NOMO-1 (cell line): Measurements from ENCODE around the gene VCL.
A peak's percentile ranks its signal among the peaks of the same experiment; 100 is the strongest.

Experiments used
- DNase-seq, 2 experiments: peaks; one replicate each; lab custom pipeline; 2025; ENCODE audit not compliant: unreplicated experiment in 2 of 2; lab: John Stamatoyannopoulos, UW

The VCL gene

DNA sequence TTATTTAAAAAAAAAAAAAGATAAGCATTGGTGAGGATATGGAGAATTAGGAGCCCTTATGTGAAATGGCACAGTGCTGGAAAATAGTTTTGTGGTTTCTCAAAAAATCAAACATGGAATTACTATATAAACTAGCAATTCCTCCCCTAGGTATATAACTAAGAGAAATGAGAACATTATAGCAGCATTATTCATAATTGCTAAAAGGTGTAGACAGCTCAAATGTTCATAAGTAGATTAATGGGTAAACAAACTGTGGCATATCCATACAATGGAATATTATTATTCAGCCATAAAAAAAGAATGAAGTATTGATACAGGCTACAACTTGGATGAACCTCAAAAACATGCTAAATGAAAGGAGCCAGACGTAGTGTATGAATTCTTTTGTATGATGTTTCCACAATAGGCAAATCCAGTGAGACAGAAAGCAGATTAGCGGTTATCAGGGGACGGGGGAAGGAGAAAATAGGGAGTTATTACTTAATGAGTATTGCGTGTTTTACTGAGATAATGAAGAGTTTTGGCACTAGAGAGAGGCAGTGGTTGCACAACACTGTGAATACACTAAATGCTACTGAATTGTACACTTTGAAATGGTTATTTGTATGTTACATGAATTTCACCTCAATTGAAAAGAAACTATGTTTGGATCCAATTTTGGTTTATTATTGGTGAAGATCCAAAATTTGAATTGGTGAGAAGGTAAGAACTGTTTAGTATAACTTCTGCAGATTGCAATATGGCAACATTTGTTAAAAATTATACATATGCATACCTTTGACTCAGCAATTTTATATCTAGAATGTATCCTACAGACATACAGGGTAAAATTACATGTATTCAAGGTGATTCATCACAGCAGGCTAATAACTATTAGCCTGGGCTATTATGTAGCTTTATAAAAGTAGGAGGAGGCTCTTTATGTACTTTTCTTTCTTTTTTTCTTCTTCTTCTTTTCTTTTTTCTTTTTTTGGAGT is 69.7 kb downstream of the VCL start:
- DNase-seq, result no peak

DNA sequence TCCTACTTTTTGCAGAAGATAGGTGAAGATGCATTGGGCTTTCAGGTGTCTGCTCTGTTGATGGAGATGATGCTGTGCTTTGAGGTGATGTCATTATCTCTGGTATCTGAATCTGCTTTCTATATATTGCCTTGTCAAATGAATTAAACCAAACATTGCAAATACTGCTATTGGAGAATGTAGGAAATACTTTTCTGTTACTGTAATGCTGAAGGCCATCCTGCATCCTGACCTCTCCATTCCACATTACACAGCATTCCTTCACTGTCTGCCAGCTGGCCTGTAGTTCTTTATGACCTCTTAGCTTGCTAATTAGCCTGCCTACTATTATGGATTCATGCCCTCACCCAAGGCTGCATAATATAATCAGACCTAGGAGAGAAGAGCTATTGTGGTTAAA is 73.2 kb downstream of the VCL start:
- DNase-seq, result no peak

- DNase-seq, result no peak
Measured at GRCh38 chr10:74072503-74072902, 74.6 kb downstream of the VCL start.

- DNase-seq, result no peak
Measured at GRCh38 chr10:74075906-74076305, 78.0 kb downstream of the VCL start.

- DNase-seq, result no peak
Measured at GRCh38 chr10:74076961-74077360, 79.0 kb downstream of the VCL start.

DNA sequence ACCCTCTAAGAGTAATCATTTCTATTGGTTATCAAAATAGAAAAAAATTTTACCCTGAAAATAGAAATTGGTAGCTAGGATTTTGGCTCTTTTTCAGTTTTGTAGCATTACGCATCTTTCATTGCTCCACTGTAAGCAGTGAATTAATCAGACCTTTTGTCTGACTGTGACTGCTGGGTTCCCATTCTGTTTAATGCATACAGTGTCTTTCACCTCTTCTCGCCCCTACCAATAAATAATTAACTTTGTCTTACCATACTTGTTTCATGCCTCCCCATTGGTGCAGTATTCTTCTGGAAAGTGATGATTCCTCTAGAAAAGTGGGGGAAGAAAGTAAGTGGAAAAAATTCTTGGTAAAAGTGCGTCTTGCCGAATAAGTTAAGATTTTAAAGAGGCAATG is 79.5 kb downstream of the VCL start:
- DNase-seq, result no peak

DNA sequence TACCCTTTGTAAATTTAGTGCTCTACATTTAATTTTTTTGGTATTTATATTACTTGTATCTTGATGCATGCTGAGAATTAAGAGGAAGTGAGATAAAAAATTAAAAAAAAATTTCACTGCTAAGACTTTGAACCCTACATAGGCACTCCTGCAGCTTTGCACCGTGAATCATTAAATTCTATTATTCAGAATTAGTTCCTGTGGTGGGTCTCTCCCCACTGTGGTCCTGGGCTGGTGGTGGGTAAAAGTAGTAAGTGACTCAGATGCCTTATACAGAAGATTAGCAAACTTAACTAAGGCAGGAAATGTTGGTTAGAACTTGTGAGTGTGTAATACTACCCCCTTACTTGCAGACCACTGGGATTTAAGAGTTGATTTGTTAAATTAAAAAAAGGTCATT is 80.1 kb downstream of the VCL start:
- peak; percentile 58 to 66 for DNase-seq

GRCh38 chr10:74079028-74079935 is 81.4 kb downstream of the VCL start:
- no peak for DNase-seq

DNA sequence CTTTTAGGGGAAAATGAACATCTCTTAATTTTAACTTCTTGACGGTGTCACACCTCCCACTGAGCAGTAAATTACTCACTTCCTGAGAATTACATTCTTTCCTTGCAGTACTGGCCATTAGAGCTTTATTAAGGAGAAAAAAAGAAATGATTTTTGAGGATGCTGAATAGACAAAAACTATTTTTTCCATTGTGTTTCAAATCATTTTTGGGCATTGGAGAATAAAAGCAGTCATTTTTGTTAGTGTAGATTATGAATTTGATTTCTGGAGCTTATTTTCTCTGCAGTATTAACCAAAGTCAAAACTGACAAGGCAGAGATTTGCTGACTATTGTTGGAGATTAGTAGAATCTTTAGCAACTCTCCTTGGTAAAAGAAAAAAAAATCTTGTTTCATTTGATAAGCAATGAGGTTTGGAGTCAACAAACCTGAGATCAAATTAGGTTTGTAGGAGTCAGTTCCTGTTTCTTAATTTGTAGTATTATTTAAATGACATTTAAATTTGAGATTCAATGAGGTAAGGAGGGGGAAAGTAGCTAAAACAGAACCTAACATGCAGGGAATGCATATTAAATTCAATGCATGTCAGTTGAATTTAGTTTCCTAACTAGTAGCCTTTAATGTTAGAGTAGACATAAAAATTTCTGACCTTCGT is 82.1 kb downstream of the VCL start:
- DNase-seq, result peak in 1 of 2 experiments; percentile 8

DNA sequence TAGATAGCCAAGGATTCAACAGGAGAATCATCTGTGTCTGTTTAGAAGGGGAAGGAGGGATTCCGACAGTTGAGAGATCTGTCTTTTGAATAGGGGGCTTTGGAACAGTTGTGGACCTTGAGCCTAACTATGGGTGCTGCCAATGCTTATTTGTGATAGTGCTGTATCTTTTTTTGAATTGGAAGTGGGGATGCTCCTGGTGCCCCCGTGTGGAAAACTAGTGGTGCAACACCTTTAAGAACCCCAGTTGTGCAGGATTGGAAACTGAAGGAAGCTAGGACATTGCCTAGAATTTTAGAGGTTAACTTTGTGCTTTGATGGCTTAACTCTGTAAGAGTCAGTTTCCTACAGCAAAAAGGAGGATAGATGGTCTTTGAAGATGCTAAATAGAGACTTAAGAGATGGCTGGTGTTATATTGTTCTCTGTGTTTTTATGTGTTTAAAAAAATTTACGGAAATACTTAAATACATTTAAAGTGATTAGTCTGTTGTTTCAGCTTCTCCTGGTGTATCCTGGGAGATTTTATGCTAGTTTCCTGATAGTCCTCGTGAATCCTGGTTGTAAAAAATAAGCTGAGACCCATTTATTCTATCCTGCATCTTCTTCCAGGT is 83.4 kb downstream of the VCL start:
- DNase-seq, result peak in 1 of 2 experiments; percentile 39

DNA sequence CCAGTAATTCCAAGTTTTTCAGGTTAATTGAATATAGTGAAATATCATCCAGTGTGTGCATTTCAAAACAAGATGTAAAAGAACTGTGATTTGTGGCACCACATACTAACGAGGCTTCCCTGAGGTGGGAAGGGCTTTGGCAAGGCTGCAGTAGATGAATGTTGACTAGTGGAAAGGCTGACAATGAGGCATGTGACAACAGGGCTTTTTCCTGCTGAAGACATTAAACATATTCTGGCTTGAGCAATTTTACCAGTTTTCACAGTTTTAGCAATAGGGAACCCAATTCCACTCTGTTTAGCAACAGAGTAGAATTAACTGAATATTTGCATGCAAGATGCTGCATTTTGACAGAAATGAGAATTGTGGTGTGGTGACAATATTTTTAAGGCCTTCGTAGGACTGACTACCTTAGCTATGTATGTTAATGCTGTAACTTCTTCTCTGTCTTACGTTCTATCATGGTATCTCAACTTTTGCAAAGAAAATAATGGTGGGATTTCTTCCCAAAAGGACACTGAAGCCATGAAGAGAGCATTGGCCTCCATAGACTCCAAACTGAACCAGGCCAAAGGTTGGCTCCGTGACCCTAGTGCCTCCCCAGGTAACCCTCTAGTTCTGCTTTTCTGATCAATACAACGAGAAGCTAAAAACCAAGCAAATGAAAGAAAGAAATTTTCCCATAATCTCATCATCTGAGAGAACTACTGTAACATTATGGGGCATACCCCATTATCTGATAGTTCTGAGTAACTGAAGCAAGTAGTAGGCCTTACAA is 84.2 kb downstream of the VCL start:
- DNase-seq, result no peak

DNA sequence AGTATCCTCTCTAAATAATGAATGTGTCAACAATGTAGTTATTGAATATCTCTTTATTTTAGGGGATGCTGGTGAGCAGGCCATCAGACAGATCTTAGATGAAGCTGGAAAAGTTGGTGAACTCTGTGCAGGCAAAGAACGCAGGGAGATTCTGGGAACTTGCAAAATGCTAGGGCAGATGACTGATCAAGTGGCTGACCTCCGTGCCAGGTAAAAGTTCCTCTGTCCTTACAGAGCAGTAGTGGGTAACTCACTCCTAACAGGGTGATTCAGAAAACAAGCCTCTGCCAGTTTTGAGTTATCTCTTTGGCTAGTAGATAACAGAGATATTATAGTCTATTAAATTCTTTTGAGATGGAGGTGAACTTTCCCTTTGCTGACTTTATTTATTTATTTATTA is 85.4 kb downstream of the VCL start:
- no peak for DNase-seq

DNA sequence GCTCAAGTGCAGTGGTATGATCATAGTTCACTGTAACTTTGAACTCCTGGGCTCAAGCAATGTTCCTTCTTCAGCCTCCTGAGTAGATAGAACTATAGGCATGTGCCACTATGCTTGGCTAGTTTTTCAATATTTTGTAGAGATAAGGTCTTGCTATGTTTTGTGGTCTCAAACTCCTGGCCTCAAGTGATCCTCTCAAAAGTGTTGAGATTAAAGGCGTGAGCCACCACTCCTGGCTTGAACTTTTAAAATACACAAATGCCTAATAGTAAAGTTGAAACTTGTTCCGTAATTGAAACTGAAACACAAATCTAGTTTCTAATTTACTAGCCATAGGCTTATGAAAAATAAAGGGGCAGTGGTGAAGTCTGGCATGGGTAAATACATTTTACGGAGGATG is 87.0 kb downstream of the VCL start:
- DNase-seq, result no peak

DNA sequence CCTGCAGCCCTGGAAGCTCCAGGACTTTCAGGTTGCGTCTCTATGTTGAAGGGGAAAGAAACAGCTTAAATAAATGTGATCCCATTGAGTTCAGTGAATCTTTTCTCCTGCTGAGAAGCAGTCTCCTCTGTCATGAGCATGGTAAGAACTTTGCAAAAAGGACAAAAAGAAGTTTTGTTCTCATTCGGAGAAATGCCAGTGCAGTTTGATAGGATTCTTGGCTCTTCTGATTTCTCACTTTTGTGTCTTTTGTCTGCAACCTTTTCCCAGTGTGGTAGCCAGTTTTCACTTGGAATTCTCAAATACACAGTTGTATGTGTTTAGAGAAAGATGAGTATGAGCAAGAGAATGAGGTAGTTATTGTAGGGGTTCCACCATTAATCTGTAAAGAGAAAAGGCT is 88.4 kb downstream of the VCL start:
- DNase-seq, result no peak

- DNase-seq, result no peak
Measured at GRCh38 chr10:74088722-74089121, 90.8 kb downstream of the VCL start.

DNA sequence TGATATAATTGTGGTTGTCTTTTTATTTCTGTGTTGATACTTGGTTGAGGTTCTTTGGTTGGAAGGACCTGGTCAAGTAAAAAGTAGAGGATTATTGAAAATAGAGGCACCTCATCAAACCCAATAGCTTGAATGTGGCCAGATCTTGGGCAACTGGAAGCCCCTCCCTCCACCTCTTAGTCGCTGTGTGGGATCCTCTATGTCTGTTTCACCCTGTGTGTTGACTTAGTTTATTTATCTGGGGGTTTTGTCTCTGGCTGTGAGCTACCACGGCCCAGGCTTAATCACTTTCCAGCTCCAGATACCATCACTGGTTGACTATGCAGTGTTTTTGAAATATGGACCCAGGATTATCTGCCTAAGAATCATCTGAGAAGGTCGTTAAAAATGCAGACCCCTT is 94.5 kb downstream of the VCL start:
- DNase-seq, result no peak

DNA sequence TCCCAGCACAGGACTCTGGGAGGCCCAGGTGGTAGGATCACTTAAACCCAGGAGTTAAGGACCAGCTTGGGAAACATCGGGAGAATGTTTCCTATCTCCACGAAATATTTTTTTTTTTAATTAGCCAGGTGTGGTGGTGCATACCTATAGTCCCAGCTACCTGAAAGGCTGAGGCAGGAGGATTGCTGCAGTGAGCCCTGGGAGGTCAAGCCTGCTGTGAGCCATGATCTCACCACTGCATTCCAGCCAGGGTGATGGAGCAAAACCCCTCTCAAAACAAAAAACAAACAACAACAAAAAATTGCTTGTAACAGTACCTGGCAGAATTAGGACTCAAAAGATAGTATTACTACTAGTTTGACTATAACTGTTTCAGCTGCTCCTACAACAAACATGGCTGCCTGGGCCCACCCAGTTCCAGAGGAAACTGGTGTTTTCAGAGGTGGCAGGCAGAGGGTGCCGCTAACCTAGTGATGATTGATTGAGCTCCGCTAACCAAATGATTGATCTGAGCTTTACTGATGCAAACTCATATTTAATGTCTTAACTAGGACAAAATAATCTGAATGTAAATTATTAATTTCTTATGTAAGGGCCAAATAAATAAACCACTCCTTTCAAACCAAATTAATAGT is 95.7 kb downstream of the VCL start:
- DNase-seq, result no peak

- DNase-seq, result no peak
Measured at GRCh38 chr10:74094231-74094630, 96.3 kb downstream of the VCL start.

DNA sequence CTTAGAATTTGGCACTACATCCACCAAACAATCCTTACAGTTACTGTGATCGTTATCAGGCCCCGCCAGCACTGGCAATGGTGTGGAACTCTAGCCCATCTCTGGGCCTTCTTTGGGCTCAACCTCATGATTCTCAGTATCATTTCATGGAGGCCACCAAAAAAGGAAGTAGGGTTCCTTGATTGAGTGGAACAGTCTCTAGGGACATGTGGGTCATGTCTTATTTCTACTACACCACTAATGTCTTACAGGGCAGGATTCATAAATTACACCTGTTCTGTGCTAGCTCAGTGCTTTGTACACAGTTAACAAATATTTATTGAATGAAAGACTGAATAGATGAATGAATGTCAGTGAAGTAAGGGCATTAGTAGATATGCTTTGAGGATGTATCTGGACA is 98.9 kb downstream of the VCL start:
- no peak for DNase-seq
